Measurements from ENCODE around the gene C1orf216. TPM values are rescaled to one million over a fixed set of nuclear protein-coding genes. Genes with fewer than 3 reads are reported as not detected.

C1orf216 gene
- total and polyA plus RNA-seq, 2 of the 4 experiments (the other 2 are of a cell fraction), result 13.4 to 16.7 TPM

GRCh38 chr1:35714921-35715567 is 3.6 kb downstream of the C1orf216 start:
- H2BK20ac ChIP-seq (ENCODE audit: low read depth, low read length), result no peak overlapping the region
- H2BK15ac ChIP-seq (ENCODE audit: low read depth, low read length), result no peak overlapping the region
- peaks cover 34% of the 10 kb centered on the region for H4K20me1 ChIP-seq (ENCODE audit: insufficient read depth, low read length)
- H3K4ac ChIP-seq (ENCODE audit: low read depth, low read length), result no peak overlapping the region
- no peak overlapping the region for H3K14ac ChIP-seq (replicated peaks; ENCODE audit: low read depth, low read length)
- no TSS peak for BruUV-seq (replicated peaks)
- H3K27ac ChIP-seq (ENCODE audit: insufficient read depth, low read length), result no peak overlapping the region
- H2BK120ac ChIP-seq (ENCODE audit: low read depth, low read length), result no peak overlapping the region
- intact Hi-C loops (cut with micrococcal nuclease), result loop anchor here (1.0 to 5.0 kb wide), 2 partner anchors 73 to 146 kb away; partner anchors contain the start of gene PSMB2
- H2AFZ ChIP-seq (replicated peaks; ENCODE audit: low read length, poor library complexity), result peak overlapping the region; percentile 16
- in situ Hi-C loops (cut with MboI; ENCODE audit: low sequenced_read_pairs), result loop anchor here (5.0 kb wide), 2 partner anchors 73 to 263 kb away; partner anchors contain the start of gene PSMB2
- 83% methylated on average over 1 of the region's 2 CpGs; no CpG with 5 or more reads in 1 of the 2 experiments for WGBS, 2 experiments (ENCODE audit: extremely low coverage in 2 of 2, insufficient read length in 1 of 2)
- no peak for DNase-seq
- 0 out of 2 replicates have a peak, but pooled peaks cover 18% of the 10 kb centered on the region for H3K9me1 ChIP-seq (ENCODE audit: insufficient read depth, low read length)
- H3K4me2 ChIP-seq (ENCODE audit: low read depth, low read length), result peak overlapping the region; percentile 63; the same call in 1 of the 2 replicates
- H3K79me1 ChIP-seq (ENCODE audit: low read depth in 1 of 2, low read length in 2 of 2), result peaks cover 19 to 62% of the 10 kb centered on the region in 2 experiments
- CTCF ChIA-PET, result interaction anchor here (0.5 to 2.4 kb wide), 10 partner anchors 11 to 263 kb away, joined by 3 to 17 read pairs (median 5); no protein-coding TSS in a partner anchor
- peaks cover 9% of the 10 kb centered on the region for H3K4me1 ChIP-seq (ENCODE audit: control insufficient read depth, insufficient read depth, low read length)
- H3K4me3 ChIP-seq (ENCODE audit: insufficient read depth, low read depth, low read length), result no peak overlapping the region
- peaks cover 14% of the 10 kb centered on the region for H3K36me3 ChIP-seq (ENCODE audit: control insufficient read depth, insufficient read depth, low read length)
- H4K5ac ChIP-seq (ENCODE audit: low read depth, low read length), result no peak overlapping the region
- no peak overlapping the region for H3K23ac ChIP-seq (ENCODE audit: low read depth, low read length)
- H4K91ac ChIP-seq (ENCODE audit: insufficient read depth, low read depth, low read length), result no peak overlapping the region
- no peak overlapping the region for H3K56ac ChIP-seq (ENCODE audit: extremely low read depth, insufficient read depth, low read length)
- POLR2A ChIA-PET (ENCODE audit: unreplicated experiment), result interaction anchor here (1.2 kb wide), 1 partner anchor 146 kb away, joined by 3 read pairs; no protein-coding TSS in a partner anchor
- no peak overlapping the region for H3K18ac ChIP-seq (ENCODE audit: low read depth, low read length)
- dilution Hi-C loops (cut with HindIII; ENCODE audit: low sequenced_read_pairs, unreplicated experiment), result no loop called here
- H2AK9ac ChIP-seq (replicated peaks; ENCODE audit: low read depth, low read length, poor library complexity), result peak overlapping the region; percentile 42
- H3K27me3 ChIP-seq (ENCODE audit: control insufficient read depth, insufficient read depth, low read length), result no peaks in the 10 kb centered on the region
- H3K9me3 ChIP-seq (ENCODE audit: control insufficient read depth, insufficient read depth, low read length), result no peaks in the 10 kb centered on the region
- no peak overlapping the region for H2BK5ac ChIP-seq (ENCODE audit: low read depth, low read length, poor library complexity, severe bottlenecking)
- H4K8ac ChIP-seq (ENCODE audit: low read depth in 2 of 2, low read length in 2 of 2), result no peak overlapping the region
- no peak overlapping the region; the same call in 1 of the 2 replicates for H2AK5ac ChIP-seq (ENCODE audit: low read depth, low read length)
- ATAC-seq (ENCODE audit: low read depth), result no peak
- H3K9ac ChIP-seq (ENCODE audit: low read depth, low read length), result no peak overlapping the region
- TF ChIP-seq CTCF (conservative IDR thresholded peaks at IDR 0.05; ENCODE audit: low read depth, low read length), result no peak
- no peak for TF ChIP-seq CHD1 (IDR thresholded peaks at IDR 0.05; ENCODE audit: low read depth, low read length)
- TF ChIP-seq MXI1 (IDR thresholded peaks at IDR 0.05; ENCODE audit: borderline replicate concordance, low read depth, low read length), result no peak
- TF ChIP-seq NFE2L2 (IDR thresholded peaks at IDR 0.05; ENCODE audit: low read depth, low read length), result no peak
- TF ChIP-seq USF2 (IDR thresholded peaks at IDR 0.05; ENCODE audit: low read depth, low read length), result no peak
- no peak for TF ChIP-seq ELK1 (IDR thresholded peaks at IDR 0.05; ENCODE audit: borderline replicate concordance, low read depth, low read length)
- no peak for TF ChIP-seq POLR2A (IDR thresholded peaks at IDR 0.05; ENCODE audit: low read depth, low read length)
- TF ChIP-seq FOS (IDR thresholded peaks at IDR 0.05; ENCODE audit: low read depth, low read length), result no peak
- TF ChIP-seq RCOR1 (IDR thresholded peaks at IDR 0.05; ENCODE audit: insufficient replicate concordance, low read length), result no peak
- TF ChIP-seq RAD21 (IDR thresholded peaks at IDR 0.05; ENCODE audit: low read length), result no peak
- no peak for TF ChIP-seq CEBPB (IDR thresholded peaks at IDR 0.05; ENCODE audit: low read depth, low read length)
- TF ChIP-seq BHLHE40 (IDR thresholded peaks at IDR 0.05; ENCODE audit: low read depth, low read length), result no peak
- no peak for TF ChIP-seq RFX5 (IDR thresholded peaks at IDR 0.05; ENCODE audit: low read depth, low read length)
- no peak for TF ChIP-seq SMC3 (IDR thresholded peaks at IDR 0.05; ENCODE audit: low read depth, low read length)
- no peak for TF ChIP-seq MAZ (IDR thresholded peaks at IDR 0.05; ENCODE audit: borderline replicate concordance, low read depth, low read length)
